Fibroblast of lung (primary cell): ENCODE data around the gene IGFBP6. TPM values are rescaled to one million over a fixed set of nuclear protein-coding genes. Genes with fewer than 3 reads are reported as not detected.

ENCODE experiments used
- DNase-seq, 2 donors: peaks; one replicate each; pipeline versions ENCODE4 v3.0.0 to v3.0.0-alpha.2; 2010; ENCODE audit warnings: low read depth in 2 of 2
- H2AFZ ChIP-seq: 2 replicates; pipeline ENCODE4 v1.5.1; 2012; ENCODE audit warnings: low read length, control low read depth, inconsistent platforms
- H3K27ac ChIP-seq: 2 replicates; pipeline ENCODE4 v1.5.1; 2011; ENCODE audit warnings: low read length, control low read depth; ENCODE audit not compliant: insufficient read depth
- H3K27me3 ChIP-seq: 2 replicates; pipeline ENCODE4 v1.5.1; 2011; ENCODE audit warnings: mild to moderate bottlenecking, low read length; ENCODE audit not compliant: control insufficient read depth, insufficient read depth
- H3K36me3 ChIP-seq: 2 replicates; pipeline ENCODE4 v1.5.1; 2011; ENCODE audit warnings: low read length; ENCODE audit not compliant: control insufficient read depth, insufficient read depth
- H3K4me1 ChIP-seq: 2 replicates; pipeline ENCODE4 v1.5.1; 2011; ENCODE audit warnings: low read length; ENCODE audit not compliant: control insufficient read depth, insufficient read depth; ENCODE audit errors: extremely low read depth
- H3K4me2 ChIP-seq: 2 replicates; pipeline ENCODE4 v1.5.1; 2011; ENCODE audit warnings: low read length, control low read depth; ENCODE audit not compliant: insufficient read depth; ENCODE audit errors: extremely low read depth
- H3K4me3 ChIP-seq, 4 experiments: fragments of 200-600 bp in 1 of 4; sonication (generic) in 1 of 4; replicated peaks in 1 of 4; 2 replicates each; pipeline ENCODE4 v1.5.1; 2011 to 2016; ENCODE audit warnings: low read length in 4 of 4, low read depth in 3 of 4, mild to moderate bottlenecking in 3 of 4, control low read depth in 2 of 4, inconsistent platforms in 1 of 4, mixed read lengths in 1 of 4; ENCODE audit not compliant: insufficient read depth in 1 of 4; ENCODE audit errors: control extremely low read depth in 1 of 4
- H3K79me2 ChIP-seq: 2 replicates; pipeline ENCODE4 v1.5.1; 2012; ENCODE audit warnings: mild to moderate bottlenecking, low read length, inconsistent platforms; ENCODE audit not compliant: control insufficient read depth, insufficient read depth
- H3K9ac ChIP-seq: 2 replicates; pipeline ENCODE4 v1.5.1; 2011; ENCODE audit warnings: mild to moderate bottlenecking, low read length, control low read depth; ENCODE audit not compliant: insufficient read depth
- H3K9me3 ChIP-seq: 2 replicates; pipeline ENCODE4 v1.5.1; 2012; ENCODE audit warnings: low read depth, low read length; ENCODE audit not compliant: control insufficient read depth, insufficient read depth
- H4K20me1 ChIP-seq: 2 replicates; pipeline ENCODE4 v1.5.1; 2011; ENCODE audit warnings: low read length; ENCODE audit not compliant: control insufficient read depth, insufficient read depth; ENCODE audit errors: extremely low read depth
- CTCF ChIP-seq, 2 donors: IDR thresholded peaks in 1 of 2; conservative IDR thresholded peaks in 1 of 2; 1 replicate in 1 of 2; 2 replicates in 1 of 2; pipeline ENCODE4 v1.5.1; 2011 to 2012; ENCODE audit warnings: low read length in 2 of 2, control low read depth in 1 of 2, inconsistent platforms in 1 of 2, low read depth in 1 of 2, mild to moderate bottlenecking in 1 of 2
- EZH2 ChIP-seq: IDR thresholded peaks from 2 replicates; pipeline ENCODE4 v1.5.1; 2012; ENCODE audit warnings: low read length, control low read depth, mild to moderate bottlenecking; ENCODE audit errors: missing control alignments
- polyA plus RNA-seq, 2 donors: library from polyadenylated mRNA; depleted of rRNA in 1 of 2; stranded (reverse) in 1 of 2; unstranded in 1 of 2; fragments of >200 nt; gene quantifications; 2 replicates each; pipeline ENCODE4 v1.2.1, GENCODE V29; 2011 to 2012; ENCODE audit warnings: missing spikeins in 1 of 2
- total RNA-seq: library from RNA; depleted of rRNA; stranded (reverse); fragments of >200 nt; gene quantifications from 2 replicates; pipeline ENCODE4 v1.2.1, GENCODE V29; 2014

Gene IGFBP6
- total and polyA plus RNA-seq, 2 donors (not counting 1 experiment from before 2014, with no cell fraction given) = 229 to 592 TPM

DNA sequence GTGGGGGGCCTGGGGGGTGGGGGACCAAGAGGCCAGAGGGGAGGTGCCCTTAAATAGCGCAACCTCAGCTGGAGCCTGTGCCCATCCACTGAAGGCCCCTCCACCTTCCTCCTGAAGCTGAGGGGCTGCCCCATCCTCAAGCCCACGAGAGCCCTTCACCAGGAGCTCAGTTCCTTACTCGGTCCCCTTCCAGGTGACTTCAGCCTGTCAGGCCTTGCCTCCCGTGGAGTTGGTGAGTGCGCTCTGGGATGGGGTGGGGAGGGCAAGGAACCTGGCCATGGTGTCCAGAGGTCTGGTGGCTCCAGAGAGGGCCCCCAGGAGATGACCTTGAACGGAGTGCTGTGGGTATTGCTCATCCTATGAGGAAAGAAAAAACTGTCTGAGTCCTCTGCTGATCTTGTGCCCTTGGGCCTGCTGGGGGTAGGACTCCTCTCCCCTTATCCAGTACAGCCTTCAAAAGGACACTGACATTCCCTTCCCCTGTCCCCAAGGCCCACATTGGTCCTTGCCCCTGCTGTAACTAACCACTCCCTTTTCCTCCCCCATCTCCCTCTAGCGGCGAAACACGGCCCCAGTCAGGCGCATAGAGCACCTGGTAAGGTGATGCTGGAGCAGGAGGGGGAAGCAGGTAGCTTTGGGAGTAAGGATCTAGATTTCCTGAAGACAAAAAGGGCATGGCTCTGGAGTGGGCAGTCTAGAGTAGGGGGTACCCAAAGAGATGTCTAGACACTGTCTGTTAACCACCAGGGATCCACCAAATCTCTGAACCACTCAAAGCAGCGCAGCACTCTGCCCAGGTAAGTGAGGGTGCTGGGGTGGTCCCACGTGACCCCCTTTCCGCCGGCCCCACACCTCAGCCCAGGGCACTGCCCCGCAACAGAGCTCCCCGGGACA lies 44.0 kb upstream of the IGFBP6 start:
- TF ChIP-seq CTCF (conservative IDR thresholded peaks at IDR 0.05 in 1 of 2, IDR thresholded peaks at IDR 0.05 in 1 of 2; ENCODE audit: low read depth in 1 of 2, low read length in 2 of 2) = peak; percentile 64 to 74
- TF ChIP-seq EZH2 = no peak
- Histone ChIP-seq H2AFZ (no peak overlapping the region), H3K9me3 (no peaks in the 10 kb centered on the region), H3K4me3 (peak overlapping the region in 2 of 4 experiments; percentile 6 to 46), H3K79me2 (peaks cover 25% of the 10 kb centered on the region), H3K36me3 (peaks cover 26% of the 10 kb centered on the region), H3K4me2 (peak overlapping the region; percentile 35), H3K27me3 (no peaks in the 10 kb centered on the region), H3K27ac (peak overlapping the region; percentile 56), H4K20me1 (no peaks in the 10 kb centered on the region), H3K9ac (no peak overlapping the region), H3K4me1 (peaks cover 31% of the 10 kb centered on the region)
- DNase-seq = no peak

- H3K79me2 ChIP-seq = peaks cover 24% of the 10 kb centered on the region
- H3K4me2 ChIP-seq = peak overlapping the region; percentile 48
- H4K20me1 ChIP-seq = no peaks in the 10 kb centered on the region
- H3K36me3 ChIP-seq = peaks cover 31% of the 10 kb centered on the region
- no peak overlapping the region for H3K9ac ChIP-seq
- no peak overlapping the region for H2AFZ ChIP-seq
- peak overlapping the region in 1 of 4 experiments; percentile 43 for H3K4me3 ChIP-seq
- peak; percentile 85 to 90 for DNase-seq
- no peaks in the 10 kb centered on the region for H3K9me3 ChIP-seq
- H3K27me3 ChIP-seq = no peaks in the 10 kb centered on the region
- H3K27ac ChIP-seq = no peak overlapping the region
- peaks cover 28% of the 10 kb centered on the region for H3K4me1 ChIP-seq
- TF ChIP-seq CTCF (conservative IDR thresholded peaks at IDR 0.05 in 1 of 2, IDR thresholded peaks at IDR 0.05 in 1 of 2; ENCODE audit: low read depth in 1 of 2, low read length in 2 of 2) (no peak), EZH2 (no peak)
These were observed 43.2 kb upstream of the IGFBP6 start for GRCh38 chr12:53054112-53054878.
